HepG2 (cell line): Measurements from ENCODE around the gene CLIC1. TPM values are rescaled to one million over a fixed set of nuclear protein-coding genes. Genes with fewer than 3 reads are reported as not detected.

Source experiments
- AHR ChIP-seq: IDR thresholded peaks from 2 replicates; pipeline ENCODE4 v1.6.1; 2018; ENCODE audit warnings: missing genetic modification reagents, missing compliant biosample characterization
- ESRRA ChIP-seq: sonication (generic); formaldehyde crosslinking; IDR thresholded peaks from 2 replicates; pipeline ENCODE4 v1.5.1; 2020; ENCODE audit warnings: mild to moderate bottlenecking, low read depth, missing genetic modification reagents
- FOXO1 ChIP-seq: sonication (generic); formaldehyde crosslinking; IDR thresholded peaks from 2 replicates; pipeline ENCODE4 v1.4.0; 2020; ENCODE audit warnings: missing genetic modification reagents
- PHF21A ChIP-seq: sonication (generic); formaldehyde crosslinking; IDR thresholded peaks from 2 replicates; pipeline ENCODE4 v1.5.0; 2020; ENCODE audit warnings: mild to moderate bottlenecking, missing genetic modification reagents
- SMAD3 ChIP-seq: sonication (generic); formaldehyde crosslinking; IDR thresholded peaks from 2 replicates; pipeline ENCODE4 v1.4.0; 2020; ENCODE audit warnings: missing genetic modification reagents
- ZKSCAN5 ChIP-seq: sonication (generic); formaldehyde crosslinking; IDR thresholded peaks from 2 replicates; pipeline ENCODE4 v1.5.1; 2020; ENCODE audit warnings: mild to moderate bottlenecking, missing genetic modification reagents
- ZNF225 ChIP-seq: sonication (generic); formaldehyde crosslinking; IDR thresholded peaks from 2 replicates; pipeline ENCODE4 v1.4.0; 2020; ENCODE audit warnings: mild to moderate bottlenecking, missing genetic modification reagents
- polyA plus RNA-seq, 8 experiments: library from polyadenylated mRNA; depleted of rRNA in 3 of 8; stranded (reverse) in 7 of 8; unstranded in 1 of 8; fragments of >200 nt; fragmentation: Illumina TruSeq in 4 of 8; extraction: Trizol in 4 of 8; gene quantifications; 2 replicates each; pipeline versions ENCODE4 v1.2.1 to v1.2.3, GENCODE V29; 2011 to 2016; ENCODE audit warnings: low read depth in 4 of 8, missing spikeins in 1 of 8, mixed read lengths in 1 of 8; ENCODE audit not compliant: insufficient read depth in 1 of 8
- total RNA-seq, 5 experiments: library from RNA; depleted of rRNA; stranded (reverse); fragments of >200 nt; fragmentation: Illumina TruSeq; extraction: Trizol; gene quantifications; 2 replicates each; pipeline ENCODE4 v1.2.3, GENCODE V29; 2016; ENCODE audit warnings: low read depth in 1 of 5
- TF ChIP-seq, protein P1 (sequence below): sonication (generic); formaldehyde crosslinking; IDR thresholded peaks from 2 replicates; pipeline ENCODE4 v1.4.0; 2020; ENCODE audit warnings: missing genetic modification reagents, borderline replicate concordance
- TF ChIP-seq, protein P2 (sequence below): sonication (generic); formaldehyde crosslinking; IDR thresholded peaks from 2 replicates; pipeline ENCODE4 v1.5.0; 2020; ENCODE audit warnings: mild to moderate bottlenecking, missing genetic modification reagents
- TF ChIP-seq, protein P3 (sequence below): sonication (generic); formaldehyde crosslinking; IDR thresholded peaks from 2 replicates; pipeline ENCODE4 v1.9.0; 2022; ENCODE audit warnings: low read depth, missing genetic modification reagents
- TF ChIP-seq, protein P4 (sequence below): sonication (generic); formaldehyde crosslinking; IDR thresholded peaks from 2 replicates; pipeline ENCODE4 v1.5.1; 2020; ENCODE audit warnings: missing genetic modification reagents, mild to moderate bottlenecking, borderline replicate concordance
- TF ChIP-seq, protein P5 (sequence below): sonication (generic); formaldehyde crosslinking; IDR thresholded peaks from 2 replicates; pipeline ENCODE4 v1.4.0; 2020; ENCODE audit warnings: missing genetic modification reagents
- TF ChIP-seq, protein P6 (sequence below): sonication (generic); formaldehyde crosslinking; conservative IDR thresholded peaks from 2 replicates; pipeline ENCODE4 v1.4.0; 2020; ENCODE audit warnings: missing genetic modification reagents
- TF ChIP-seq, protein P7 (sequence below): sonication (generic); formaldehyde crosslinking; IDR thresholded peaks from 2 replicates; pipeline ENCODE4 v1.4.0; 2020; ENCODE audit warnings: mild to moderate bottlenecking, missing genetic modification reagents

The CLIC1 gene
- total and polyA plus RNA-seq, 2 of the 13 experiments (the other 11 are each of a cell fraction or from before 2014, with no cell fraction given), result 602 to 891 TPM

DNA sequence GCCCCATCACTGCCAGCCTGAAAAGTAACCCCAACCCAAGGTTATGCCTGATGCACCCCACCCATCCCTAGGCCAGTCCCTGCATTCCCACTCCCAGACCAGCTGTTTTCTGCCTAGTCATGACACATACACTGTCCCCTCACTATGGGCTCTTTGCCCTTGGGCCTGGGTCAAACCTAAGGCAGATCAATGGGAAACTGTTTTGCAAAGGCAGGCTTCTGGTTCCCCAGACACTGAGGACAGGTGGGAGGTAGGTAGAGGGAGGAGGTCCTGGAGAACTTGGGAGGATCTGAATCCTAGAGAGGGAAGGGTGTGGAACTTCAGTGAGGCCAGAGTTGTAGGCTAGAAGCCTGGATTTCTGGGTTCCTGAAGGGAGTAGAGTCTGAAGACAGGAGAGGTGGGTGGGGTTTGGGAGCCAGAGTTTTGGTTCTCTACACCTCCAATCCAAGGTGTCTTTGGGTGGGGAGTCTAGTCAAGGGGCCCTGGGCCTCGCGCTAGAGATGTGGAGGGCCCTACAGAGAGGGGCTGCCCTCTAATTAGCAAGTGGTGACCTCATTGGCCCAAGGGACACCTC, 2.0 kb downstream of the CLIC1 start (continued):
- TF ChIP-seq, protein P1, sequence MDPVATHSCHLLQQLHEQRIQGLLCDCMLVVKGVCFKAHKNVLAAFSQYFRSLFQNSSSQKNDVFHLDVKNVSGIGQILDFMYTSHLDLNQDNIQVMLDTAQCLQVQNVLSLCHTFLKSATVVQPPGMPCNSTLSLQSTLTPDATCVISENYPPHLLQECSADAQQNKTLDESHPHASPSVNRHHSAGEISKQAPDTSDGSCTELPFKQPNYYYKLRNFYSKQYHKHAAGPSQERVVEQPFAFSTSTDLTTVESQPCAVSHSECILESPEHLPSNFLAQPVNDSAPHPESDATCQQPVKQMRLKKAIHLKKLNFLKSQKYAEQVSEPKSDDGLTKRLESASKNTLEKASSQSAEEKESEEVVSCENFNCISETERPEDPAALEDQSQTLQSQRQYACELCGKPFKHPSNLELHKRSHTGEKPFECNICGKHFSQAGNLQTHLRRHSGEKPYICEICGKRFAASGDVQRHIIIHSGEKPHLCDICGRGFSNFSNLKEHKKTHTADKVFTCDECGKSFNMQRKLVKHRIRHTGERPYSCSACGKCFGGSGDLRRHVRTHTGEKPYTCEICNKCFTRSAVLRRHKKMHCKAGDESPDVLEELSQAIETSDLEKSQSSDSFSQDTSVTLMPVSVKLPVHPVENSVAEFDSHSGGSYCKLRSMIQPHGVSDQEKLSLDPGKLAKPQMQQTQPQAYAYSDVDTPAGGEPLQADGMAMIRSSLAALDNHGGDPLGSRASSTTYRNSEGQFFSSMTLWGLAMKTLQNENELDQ (CRISPR knock-in tag), result no peak
- TF ChIP-seq FOXO1 (no peak), ZKSCAN5 (CRISPR knock-in tag) (no peak), SMAD3 (CRISPR knock-in tag) (0 out of 2 replicates have a peak, but pooled peaks have one; percentile 20), PHF21A (CRISPR knock-in tag) (no peak), ZNF225 (CRISPR knock-in tag) (no peak; the same call in 1 of the 2 replicates), ESRRA (CRISPR knock-in tag) (no peak), AHR (CRISPR knock-in tag) (no peak)
- TF ChIP-seq, protein P2, sequence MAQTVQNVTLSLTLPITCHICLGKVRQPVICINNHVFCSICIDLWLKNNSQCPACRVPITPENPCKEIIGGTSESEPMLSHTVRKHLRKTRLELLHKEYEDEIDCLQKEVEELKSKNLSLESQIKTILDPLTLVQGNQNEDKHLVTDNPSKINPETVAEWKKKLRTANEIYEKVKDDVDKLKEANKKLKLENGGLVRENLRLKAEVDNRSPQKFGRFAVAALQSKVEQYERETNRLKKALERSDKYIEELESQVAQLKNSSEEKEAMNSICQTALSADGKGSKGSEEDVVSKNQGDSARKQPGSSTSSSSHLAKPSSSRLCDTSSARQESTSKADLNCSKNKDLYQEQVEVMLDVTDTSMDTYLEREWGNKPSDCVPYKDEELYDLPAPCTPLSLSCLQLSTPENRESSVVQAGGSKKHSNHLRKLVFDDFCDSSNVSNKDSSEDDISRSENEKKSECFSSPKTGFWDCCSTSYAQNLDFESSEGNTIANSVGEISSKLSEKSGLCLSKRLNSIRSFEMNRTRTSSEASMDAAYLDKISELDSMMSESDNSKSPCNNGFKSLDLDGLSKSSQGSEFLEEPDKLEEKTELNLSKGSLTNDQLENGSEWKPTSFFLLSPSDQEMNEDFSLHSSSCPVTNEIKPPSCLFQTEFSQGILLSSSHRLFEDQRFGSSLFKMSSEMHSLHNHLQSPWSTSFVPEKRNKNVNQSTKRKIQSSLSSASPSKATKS (CRISPR knock-in tag), result no peak
- TF ChIP-seq, protein P3, sequence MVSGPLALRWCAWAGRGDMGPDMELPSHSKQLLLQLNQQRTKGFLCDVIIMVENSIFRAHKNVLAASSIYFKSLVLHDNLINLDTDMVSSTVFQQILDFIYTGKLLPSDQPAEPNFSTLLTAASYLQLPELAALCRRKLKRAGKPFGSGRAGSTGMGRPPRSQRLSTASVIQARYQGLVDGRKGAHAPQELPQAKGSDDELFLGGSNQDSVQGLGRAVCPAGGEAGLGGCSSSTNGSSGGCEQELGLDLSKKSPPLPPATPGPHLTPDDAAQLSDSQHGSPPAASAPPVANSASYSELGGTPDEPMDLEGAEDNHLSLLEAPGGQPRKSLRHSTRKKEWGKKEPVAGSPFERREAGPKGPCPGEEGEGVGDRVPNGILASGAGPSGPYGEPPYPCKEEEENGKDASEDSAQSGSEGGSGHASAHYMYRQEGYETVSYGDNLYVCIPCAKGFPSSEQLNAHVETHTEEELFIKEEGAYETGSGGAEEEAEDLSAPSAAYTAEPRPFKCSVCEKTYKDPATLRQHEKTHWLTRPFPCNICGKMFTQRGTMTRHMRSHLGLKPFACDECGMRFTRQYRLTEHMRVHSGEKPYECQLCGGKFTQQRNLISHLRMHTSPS (CRISPR knock-in tag), result no peak; the same call in 1 of the 2 replicates
- TF ChIP-seq, protein P4, sequence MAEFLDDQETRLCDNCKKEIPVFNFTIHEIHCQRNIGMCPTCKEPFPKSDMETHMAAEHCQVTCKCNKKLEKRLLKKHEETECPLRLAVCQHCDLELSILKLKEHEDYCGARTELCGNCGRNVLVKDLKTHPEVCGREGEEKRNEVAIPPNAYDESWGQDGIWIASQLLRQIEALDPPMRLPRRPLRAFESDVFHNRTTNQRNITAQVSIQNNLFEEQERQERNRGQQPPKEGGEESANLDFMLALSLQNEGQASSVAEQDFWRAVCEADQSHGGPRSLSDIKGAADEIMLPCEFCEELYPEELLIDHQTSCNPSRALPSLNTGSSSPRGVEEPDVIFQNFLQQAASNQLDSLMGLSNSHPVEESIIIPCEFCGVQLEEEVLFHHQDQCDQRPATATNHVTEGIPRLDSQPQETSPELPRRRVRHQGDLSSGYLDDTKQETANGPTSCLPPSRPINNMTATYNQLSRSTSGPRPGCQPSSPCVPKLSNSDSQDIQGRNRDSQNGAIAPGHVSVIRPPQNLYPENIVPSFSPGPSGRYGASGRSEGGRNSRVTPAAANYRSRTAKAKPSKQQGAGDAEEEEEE (CRISPR knock-in tag), result no peak
- TF ChIP-seq, protein P5, sequence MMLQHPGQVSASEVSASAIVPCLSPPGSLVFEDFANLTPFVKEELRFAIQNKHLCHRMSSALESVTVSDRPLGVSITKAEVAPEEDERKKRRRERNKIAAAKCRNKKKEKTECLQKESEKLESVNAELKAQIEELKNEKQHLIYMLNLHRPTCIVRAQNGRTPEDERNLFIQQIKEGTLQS (CRISPR knock-in tag), result peak; percentile 91; the same call in 1 of the 2 replicates
- TF ChIP-seq, protein P6, sequence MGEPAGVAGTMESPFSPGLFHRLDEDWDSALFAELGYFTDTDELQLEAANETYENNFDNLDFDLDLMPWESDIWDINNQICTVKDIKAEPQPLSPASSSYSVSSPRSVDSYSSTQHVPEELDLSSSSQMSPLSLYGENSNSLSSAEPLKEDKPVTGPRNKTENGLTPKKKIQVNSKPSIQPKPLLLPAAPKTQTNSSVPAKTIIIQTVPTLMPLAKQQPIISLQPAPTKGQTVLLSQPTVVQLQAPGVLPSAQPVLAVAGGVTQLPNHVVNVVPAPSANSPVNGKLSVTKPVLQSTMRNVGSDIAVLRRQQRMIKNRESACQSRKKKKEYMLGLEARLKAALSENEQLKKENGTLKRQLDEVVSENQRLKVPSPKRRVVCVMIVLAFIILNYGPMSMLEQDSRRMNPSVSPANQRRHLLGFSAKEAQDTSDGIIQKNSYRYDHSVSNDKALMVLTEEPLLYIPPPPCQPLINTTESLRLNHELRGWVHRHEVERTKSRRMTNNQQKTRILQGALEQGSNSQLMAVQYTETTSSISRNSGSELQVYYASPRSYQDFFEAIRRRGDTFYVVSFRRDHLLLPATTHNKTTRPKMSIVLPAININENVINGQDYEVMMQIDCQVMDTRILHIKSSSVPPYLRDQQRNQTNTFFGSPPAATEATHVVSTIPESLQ (CRISPR knock-in tag), result no peak
- TF ChIP-seq, protein P7, sequence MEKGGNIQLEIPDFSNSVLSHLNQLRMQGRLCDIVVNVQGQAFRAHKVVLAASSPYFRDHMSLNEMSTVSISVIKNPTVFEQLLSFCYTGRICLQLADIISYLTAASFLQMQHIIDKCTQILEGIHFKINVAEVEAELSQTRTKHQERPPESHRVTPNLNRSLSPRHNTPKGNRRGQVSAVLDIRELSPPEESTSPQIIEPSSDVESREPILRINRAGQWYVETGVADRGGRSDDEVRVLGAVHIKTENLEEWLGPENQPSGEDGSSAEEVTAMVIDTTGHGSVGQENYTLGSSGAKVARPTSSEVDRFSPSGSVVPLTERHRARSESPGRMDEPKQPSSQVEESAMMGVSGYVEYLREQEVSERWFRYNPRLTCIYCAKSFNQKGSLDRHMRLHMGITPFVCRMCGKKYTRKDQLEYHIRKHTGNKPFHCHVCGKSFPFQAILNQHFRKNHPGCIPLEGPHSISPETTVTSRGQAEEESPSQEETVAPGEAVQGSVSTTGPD (CRISPR knock-in tag), result no peak
